K562 (cell line): ENCODE results near the gene PRKCSH. TPM values are rescaled to one million over a fixed set of nuclear protein-coding genes. Genes with fewer than 3 reads are reported as not detected.

ENCODE experiments used
- CBX3 ChIP-seq, 2 experiments: IDR thresholded peaks; 1 replicate in 1 of 2; 2 replicates in 1 of 2; pipeline ENCODE4 v1.6.1; 2012; ENCODE audit warnings: inconsistent platforms in 2 of 2, low read length in 2 of 2, borderline replicate concordance in 1 of 2, control low read depth in 1 of 2
- CGGBP1 ChIP-seq: fragments of 250-450 bp; sonication (Bioruptor Pico); IDR thresholded peaks from 2 replicates; pipeline ENCODE4 v1.9.0; 2021; ENCODE audit warnings: mild to moderate bottlenecking
- FOXA1 ChIP-seq: fragments of 450-650 bp; IDR thresholded peaks from 2 replicates; pipeline ENCODE4 v1.6.1; 2016; ENCODE audit warnings: mild to moderate bottlenecking, borderline replicate concordance
- FOXK1 ChIP-seq: sonication (generic); formaldehyde crosslinking; IDR thresholded peaks from 2 replicates; pipeline ENCODE4 v1.8.0; 2022; ENCODE audit warnings: missing genetic modification reagents, mild to moderate bottlenecking, borderline replicate concordance
- FOXP4 ChIP-seq: sonication (generic); formaldehyde crosslinking; IDR thresholded peaks from 2 replicates; pipeline ENCODE4 v1.8.0; 2022; ENCODE audit warnings: mild to moderate bottlenecking, missing genetic modification reagents, borderline replicate concordance
- HDAC8 ChIP-seq: fragments of 450-650 bp; IDR thresholded peaks from 2 replicates; pipeline ENCODE4 v1.6.1; 2016; ENCODE audit warnings: mild to moderate bottlenecking, missing genetic modification characterization, moderate library complexity, missing compliant biosample characterization
- ILF3 ChIP-seq: fragments of 450-650 bp; IDR thresholded peaks from 2 replicates; pipeline ENCODE4 v1.6.1; 2018; ENCODE audit warnings: antibody characterized with exemption, mild to moderate bottlenecking, moderate library complexity, borderline replicate concordance
- LCOR ChIP-seq: sonication (generic); formaldehyde crosslinking; IDR thresholded peaks from 2 replicates; pipeline ENCODE4 v1.8.0; 2022; ENCODE audit warnings: mild to moderate bottlenecking, missing genetic modification reagents
- NR2C2 ChIP-seq, 2 experiments: fragments of 200-800 bp in 1 of 2; sonication (Bioruptor generic) in 1 of 2; sonication (generic) in 1 of 2; formaldehyde crosslinking in 1 of 2; IDR thresholded peaks; 2 replicates each; pipeline versions ENCODE4 v1.6.1 to v1.8.0; 2016 to 2022; ENCODE audit warnings: mild to moderate bottlenecking in 1 of 2, missing compliant biosample characterization in 1 of 2, missing genetic modification characterization in 1 of 2, missing genetic modification reagents in 1 of 2
- OTX1 ChIP-seq: fragments of 450-650 bp; formaldehyde crosslinking; IDR thresholded peaks from 2 replicates; pipeline ENCODE4 v1.4.0; 2022; ENCODE audit warnings: mild to moderate bottlenecking
- PHB2 ChIP-seq: fragments of 450-650 bp; IDR thresholded peaks from 2 replicates; pipeline ENCODE4 v1.6.1; 2017; ENCODE audit warnings: low read depth
- TCF3 ChIP-seq: sonication (generic); formaldehyde crosslinking; IDR thresholded peaks from 2 replicates; pipeline ENCODE4 v1.4.0; 2020; ENCODE audit warnings: mild to moderate bottlenecking, missing genetic modification reagents
- ZBTB1 ChIP-seq: sonication (generic); formaldehyde crosslinking; IDR thresholded peaks from 2 replicates; pipeline ENCODE4 v1.8.1; 2023; ENCODE audit warnings: missing genetic modification reagents, low read depth, mild to moderate bottlenecking, borderline replicate concordance
- ZNF143 ChIP-seq: sonication (generic); formaldehyde crosslinking; IDR thresholded peaks from 2 replicates; pipeline ENCODE4 v1.9.0; 2022; ENCODE audit warnings: mild to moderate bottlenecking, missing genetic modification reagents
- ZNF282 ChIP-seq: sonication (generic); formaldehyde crosslinking; IDR thresholded peaks from 2 replicates; pipeline ENCODE4 v1.8.1; 2023; ENCODE audit warnings: missing genetic modification reagents
- ZNF311 ChIP-seq: fragments of 250-450 bp; sonication (Bioruptor Pico); IDR thresholded peaks from 2 replicates; pipeline ENCODE4 v1.4.0; 2020; ENCODE audit warnings: mild to moderate bottlenecking, moderate library complexity
- polyA plus RNA-seq, 8 experiments: library from polyadenylated mRNA; depleted of rRNA in 4 of 8; stranded (reverse) in 5 of 8; unstranded in 3 of 8; fragments of >200 nt; fragmentation: Nextera tagmentation in 2 of 8; fragmentation: Illumina TruSeq in 1 of 8; extraction: Ambion mirVana in 2 of 8; extraction: Trizol in 1 of 8; gene quantifications; 2 replicates each; pipeline versions ENCODE4 v1.2.1 to v1.2.3, GENCODE V29; 2011 to 2014; ENCODE audit warnings: inconsistent platforms in 1 of 8, missing spikeins in 1 of 8
- total RNA-seq, 7 experiments: library from RNA; depleted of rRNA in 6 of 7; stranded (reverse); fragments of >200 nt in 6 of 7; fragmentation: Illumina TruSeq in 2 of 7; extraction: Trizol in 2 of 7; gene quantifications; 2 replicates each; pipeline versions ENCODE4 v1.2.1 to v1.2.3, GENCODE V29; 2011 to 2021; ENCODE audit warnings: low replicate concordance in 1 of 7
- TF ChIP-seq, protein P1 (sequence below): fragments of 450-650 bp; IDR thresholded peaks from 2 replicates; pipeline ENCODE4 v1.6.1; 2016; ENCODE audit warnings: antibody characterized with exemption
- TF ChIP-seq, protein P2 (sequence below): sonication (generic); formaldehyde crosslinking; IDR thresholded peaks from 2 replicates; pipeline ENCODE4 v1.8.0; 2023; ENCODE audit warnings: mild to moderate bottlenecking, missing genetic modification reagents
- TF ChIP-seq, protein P3 (sequence below), 2 experiments: fragments of 450-650 bp in 1 of 2; sonication (generic) in 1 of 2; formaldehyde crosslinking; conservative IDR thresholded peaks; 2 replicates each; pipeline versions ENCODE4 v1.4.0 to v1.8.1; 2020 to 2022; ENCODE audit warnings: mild to moderate bottlenecking in 1 of 2, missing genetic modification reagents in 1 of 2

Gene PRKCSH
- total and polyA plus RNA-seq, 9 of the 15 experiments (the other 6 are each of a cell fraction or from before 2014, with no cell fraction given): 2.3 to 297 (median 48.1) TPM

GRCh38 chr19:11482384-11483050 is 47.1 kb downstream of the PRKCSH start (continued):
- TF ChIP-seq, protein P1, sequence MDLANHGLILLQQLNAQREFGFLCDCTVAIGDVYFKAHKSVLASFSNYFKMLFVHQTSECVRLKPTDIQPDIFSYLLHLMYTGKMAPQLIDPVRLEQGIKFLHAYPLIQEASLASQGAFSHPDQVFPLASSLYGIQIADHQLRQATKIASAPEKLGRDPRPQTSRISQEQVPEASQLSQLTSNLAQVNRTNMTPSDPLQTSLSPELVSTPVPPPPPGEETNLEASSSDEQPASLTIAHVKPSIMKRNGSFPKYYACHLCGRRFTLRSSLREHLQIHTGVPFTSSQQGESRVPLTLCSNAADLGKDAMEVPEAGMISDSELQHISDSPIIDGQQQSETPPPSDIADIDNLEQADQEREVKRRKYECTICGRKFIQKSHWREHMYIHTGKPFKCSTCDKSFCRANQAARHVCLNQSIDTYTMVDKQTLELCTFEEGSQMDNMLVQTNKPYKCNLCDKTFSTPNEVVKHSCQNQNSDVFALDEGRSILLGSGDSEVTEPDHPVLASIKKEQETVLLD: no peak
- TF ChIP-seq ZNF143: peak; percentile 67
- TF ChIP-seq LCOR (CRISPR knock-in tag): peak; percentile 83
- no peak for TF ChIP-seq PHB2
- no peak for TF ChIP-seq HDAC8
- no peak for TF ChIP-seq ZNF311 (CRISPR knock-in tag)
- peak; percentile 73; the same call in 1 of the 2 replicates for TF ChIP-seq ZNF282
- peak; percentile 91 for TF ChIP-seq NR2C2 (CRISPR knock-in tag; IDR thresholded peaks at IDR 0.05)
- TF ChIP-seq NR2C2 (tag; IDR thresholded peaks at IDR 0.05): peak; percentile 32; the same call in 1 of the 2 replicates
- no peak for TF ChIP-seq FOXA1
- TF ChIP-seq, protein P2, sequence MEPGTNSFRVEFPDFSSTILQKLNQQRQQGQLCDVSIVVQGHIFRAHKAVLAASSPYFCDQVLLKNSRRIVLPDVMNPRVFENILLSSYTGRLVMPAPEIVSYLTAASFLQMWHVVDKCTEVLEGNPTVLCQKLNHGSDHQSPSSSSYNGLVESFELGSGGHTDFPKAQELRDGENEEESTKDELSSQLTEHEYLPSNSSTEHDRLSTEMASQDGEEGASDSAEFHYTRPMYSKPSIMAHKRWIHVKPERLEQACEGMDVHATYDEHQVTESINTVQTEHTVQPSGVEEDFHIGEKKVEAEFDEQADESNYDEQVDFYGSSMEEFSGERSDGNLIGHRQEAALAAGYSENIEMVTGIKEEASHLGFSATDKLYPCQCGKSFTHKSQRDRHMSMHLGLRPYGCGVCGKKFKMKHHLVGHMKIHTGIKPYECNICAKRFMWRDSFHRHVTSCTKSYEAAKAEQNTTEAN: peak; percentile 91; the same call in 1 of the 2 replicates
- TF ChIP-seq CBX3 (IDR thresholded peaks at IDR 0.05; ENCODE audit: borderline replicate concordance in 1 of 2, low read length in 2 of 2): peak in 1 of 2 experiments; percentile 91; a peak in 1 of 3 replicates
- TF ChIP-seq ZBTB1 (CRISPR knock-in tag): peak; percentile 94
- TF ChIP-seq CGGBP1 (CRISPR knock-in tag): peak; percentile 13; the same call in 1 of the 2 replicates
- TF ChIP-seq OTX1 (CRISPR knock-in tag): no peak
- no peak for TF ChIP-seq ILF3
- no peak for TF ChIP-seq TCF3 (CRISPR knock-in tag)
- TF ChIP-seq, protein P3, sequence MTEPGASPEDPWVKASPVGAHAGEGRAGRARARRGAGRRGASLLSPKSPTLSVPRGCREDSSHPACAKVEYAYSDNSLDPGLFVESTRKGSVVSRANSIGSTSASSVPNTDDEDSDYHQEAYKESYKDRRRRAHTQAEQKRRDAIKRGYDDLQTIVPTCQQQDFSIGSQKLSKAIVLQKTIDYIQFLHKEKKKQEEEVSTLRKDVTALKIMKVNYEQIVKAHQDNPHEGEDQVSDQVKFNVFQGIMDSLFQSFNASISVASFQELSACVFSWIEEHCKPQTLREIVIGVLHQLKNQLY (CRISPR knock-in tag; conservative IDR thresholded peaks at IDR 0.05): peak in 1 of 2 experiments; percentile 80; a peak in 1 of 4 replicates
- peak; percentile 100 for TF ChIP-seq FOXP4
- peak; percentile 92 for TF ChIP-seq FOXK1 (CRISPR knock-in tag)
